ENCODE results near the gene MEIOC. TPM values are rescaled to one million over a fixed set of nuclear protein-coding genes. Genes with fewer than 3 reads are reported as not detected.
"Not testable (repeated sequence)": the region's sequence is repeated elsewhere in the genome, so short reads cannot be mapped to it uniquely, and the experiment has no call there.

Gene MEIOC
- 1 to 10 TPM; 1.7 to 3.5 (median 3.3) TPM for polyA plus RNA-seq (ENCODE audit: insufficient read length in 3 of 3)
- long read RNA-seq, donor 1, result 0 reads
- long read RNA-seq, donor 2, result 0 reads
- long read RNA-seq, donor 3, result 0 reads
- long read RNA-seq, donor 4, partial matches to known transcripts, result 13 of 13 reads
- long read RNA-seq, donor 4, other reads (novel, unspliced or antisense), result 0 of 13 reads
- long read RNA-seq, donor 5, partial matches to known transcripts, result 0 of 12 reads
- long read RNA-seq, donor 5, other reads (novel, unspliced or antisense), result 12 of 12 reads
- long read RNA-seq, donor 6, result 0 reads
- long read RNA-seq, donor 7, full-length matches to known transcripts, result 1 of 1 reads
- long read RNA-seq, donor 7, partial matches to known transcripts, result 0 of 1 reads
- long read RNA-seq, donor 7, other reads (novel, unspliced or antisense), result 0 of 1 reads
- long read RNA-seq, donor 8, result 0 reads
- long read RNA-seq, donor 9, result 0 reads
- long read RNA-seq, donor 10, result 0 reads
- long read RNA-seq, donor 11, full-length matches to known transcripts, result 1 of 1 reads
- long read RNA-seq, donor 11, partial matches to known transcripts, result 0 of 1 reads
- long read RNA-seq, donor 11, other reads (novel, unspliced or antisense), result 0 of 1 reads
- long read RNA-seq, donor 12, result 0 reads
- long read RNA-seq, donor 13, result 0 reads
- long read RNA-seq, donor 14, result 0 reads
- long read RNA-seq, donor 15, result 0 reads
- long read RNA-seq, donor 16, result 0 reads

GRCh38 chr17:44655983-44656710 lies at the start of gene MEIOC:
MEIOC (plus strand) TSS chr17:44656468; CDS start chr17:44656614, 146 bp downstream.
- peak; percentile 21 for DNase-seq

DNA sequence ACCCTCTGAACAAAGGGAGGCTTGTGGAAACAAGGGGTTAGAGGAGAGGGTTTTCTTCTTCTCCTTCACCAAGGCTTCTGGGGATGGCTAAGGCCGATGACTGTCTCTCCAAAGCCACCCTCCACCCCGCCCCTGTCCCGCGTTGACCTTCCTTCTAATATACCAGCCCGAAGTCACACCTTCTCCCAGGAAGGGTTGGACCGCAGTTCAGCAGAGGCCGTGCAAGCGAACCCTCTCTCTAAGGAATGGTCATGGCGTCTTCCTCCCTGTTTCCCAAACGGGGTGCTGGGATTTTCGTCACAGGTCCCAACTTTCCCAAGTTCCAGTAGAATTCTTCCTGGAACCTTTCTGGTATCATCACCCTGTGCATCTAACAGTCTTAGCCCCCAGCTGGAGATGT lies 49.6 kb upstream of the MEIOC start:
- no peak for DNase-seq

- peak; percentile 79 for DNase-seq
Measured at GRCh38 chr17:44607836-44608690, 48.2 kb upstream of the MEIOC start.

DNA sequence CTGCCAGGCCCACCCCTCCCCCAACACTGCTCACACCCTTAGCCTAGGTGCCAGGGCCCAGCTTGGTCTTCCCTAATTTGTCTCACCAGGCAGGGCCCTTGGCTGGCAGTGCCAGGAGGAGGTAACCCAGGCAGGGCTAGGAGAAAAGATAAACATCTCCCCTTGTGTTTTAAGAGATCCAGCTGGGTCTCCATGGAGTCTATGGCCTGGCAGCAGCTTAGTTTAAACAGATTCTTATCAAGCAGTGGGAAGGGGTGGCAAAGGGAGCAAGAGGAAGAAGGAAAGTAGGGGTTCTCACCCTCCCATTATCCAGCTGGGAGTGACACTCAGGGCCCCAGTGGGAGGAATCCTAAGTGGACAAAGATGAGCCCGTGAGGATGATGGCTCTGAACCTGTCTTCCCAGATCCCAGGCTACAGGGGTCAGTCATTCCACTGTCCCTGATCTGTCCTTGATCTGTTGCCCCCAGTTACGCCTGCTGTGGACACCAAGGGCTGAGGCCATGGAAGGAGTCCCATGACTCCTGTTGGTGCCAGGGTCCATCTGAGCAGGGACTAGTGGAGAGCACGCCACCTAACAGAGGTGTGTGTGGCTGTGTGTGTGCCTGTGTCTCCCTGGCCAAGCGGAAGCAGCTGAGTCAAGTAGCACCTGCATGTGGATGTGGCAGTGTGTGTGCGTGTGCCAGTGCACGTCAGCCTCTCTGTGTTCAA lies 47.4 kb upstream of the MEIOC start:
- no peak for DNase-seq

DNA sequence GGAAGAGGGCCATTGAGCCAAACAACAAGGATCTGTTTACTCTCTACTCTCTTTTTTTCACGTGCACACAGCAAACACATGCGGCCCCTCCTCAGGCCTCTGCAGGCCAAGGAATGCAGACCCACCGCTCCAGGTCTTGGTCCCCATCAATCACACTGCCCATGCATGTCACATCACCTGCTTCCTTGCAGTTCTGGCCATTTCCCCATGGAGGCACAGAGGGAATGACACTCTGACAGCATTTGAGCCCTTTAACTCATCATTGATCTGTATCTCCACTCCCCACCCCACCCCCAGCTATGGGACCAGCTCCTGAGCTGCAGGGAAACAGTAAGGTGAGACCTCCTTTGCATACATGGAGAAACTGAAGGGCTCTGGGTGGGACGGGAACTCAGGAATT lies 45.9 kb upstream of the MEIOC start:
- DNase-seq, result peak; percentile 50

- no peak for DNase-seq
Measured at GRCh38 chr17:44610871-44611270, 45.4 kb upstream of the MEIOC start.

GRCh38 chr17:44614862-44615261 lies 41.4 kb upstream of the MEIOC start:
- DNase-seq, result no peak

DNA sequence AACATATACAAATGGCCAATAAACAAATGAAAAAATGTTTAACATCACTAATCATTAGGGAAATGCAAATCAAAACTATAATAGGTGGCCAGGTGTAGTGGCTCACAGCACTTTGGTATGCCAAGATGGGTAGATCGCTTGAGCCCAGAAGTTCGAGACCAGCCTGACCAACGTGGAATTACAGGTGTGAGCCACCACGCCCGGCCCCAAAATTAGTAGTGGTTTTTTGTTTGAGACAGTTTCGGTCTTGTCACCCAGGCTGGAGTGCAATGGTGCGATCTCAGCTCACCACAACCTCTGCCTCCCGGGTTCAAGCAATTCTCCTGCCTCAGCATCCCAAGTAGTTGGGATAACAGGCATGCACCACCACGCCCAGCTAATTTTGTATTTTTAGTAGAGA lies 37.6 kb upstream of the MEIOC start:
- DNase-seq, result not testable (repeated sequence)

GRCh38 chr17:44623070-44623725 lies 33.1 kb upstream of the MEIOC start:
- no peak for DNase-seq

DNA sequence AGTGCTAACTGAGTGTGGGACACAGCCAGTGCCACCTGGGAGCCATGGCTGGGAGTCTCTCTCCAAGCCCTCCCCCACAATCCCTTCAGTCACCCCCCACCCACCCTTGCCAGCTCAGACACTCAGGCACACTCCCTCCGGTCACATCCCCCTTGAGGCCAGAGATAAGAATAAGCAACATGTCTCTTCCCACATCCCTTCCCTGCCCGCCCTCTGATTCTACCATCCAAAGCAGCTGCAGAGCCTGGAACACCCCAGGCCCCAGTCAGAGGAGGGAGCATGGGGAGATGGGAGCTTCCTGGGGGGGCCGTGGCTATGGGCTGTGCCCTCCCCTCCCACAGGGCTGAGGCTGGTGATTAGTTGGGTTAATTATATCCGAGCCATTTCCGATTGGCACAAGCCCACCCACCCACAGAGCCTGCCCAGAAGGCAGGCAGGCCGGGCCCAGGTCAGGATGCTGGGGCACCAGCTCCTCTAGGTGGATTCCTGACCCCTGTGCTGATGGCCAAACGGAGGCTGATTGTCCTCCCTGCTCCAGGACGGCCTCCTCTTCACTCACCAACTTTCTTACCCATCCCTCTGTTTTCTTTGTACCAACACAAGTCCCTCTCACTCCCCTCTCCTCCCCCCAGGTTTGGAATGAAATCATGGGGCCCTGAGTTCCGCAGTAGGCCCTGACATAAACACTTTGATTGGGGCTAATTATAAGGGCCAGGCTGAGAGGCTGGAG lies 28.6 kb upstream of the MEIOC start:
- no peak for DNase-seq

DNA sequence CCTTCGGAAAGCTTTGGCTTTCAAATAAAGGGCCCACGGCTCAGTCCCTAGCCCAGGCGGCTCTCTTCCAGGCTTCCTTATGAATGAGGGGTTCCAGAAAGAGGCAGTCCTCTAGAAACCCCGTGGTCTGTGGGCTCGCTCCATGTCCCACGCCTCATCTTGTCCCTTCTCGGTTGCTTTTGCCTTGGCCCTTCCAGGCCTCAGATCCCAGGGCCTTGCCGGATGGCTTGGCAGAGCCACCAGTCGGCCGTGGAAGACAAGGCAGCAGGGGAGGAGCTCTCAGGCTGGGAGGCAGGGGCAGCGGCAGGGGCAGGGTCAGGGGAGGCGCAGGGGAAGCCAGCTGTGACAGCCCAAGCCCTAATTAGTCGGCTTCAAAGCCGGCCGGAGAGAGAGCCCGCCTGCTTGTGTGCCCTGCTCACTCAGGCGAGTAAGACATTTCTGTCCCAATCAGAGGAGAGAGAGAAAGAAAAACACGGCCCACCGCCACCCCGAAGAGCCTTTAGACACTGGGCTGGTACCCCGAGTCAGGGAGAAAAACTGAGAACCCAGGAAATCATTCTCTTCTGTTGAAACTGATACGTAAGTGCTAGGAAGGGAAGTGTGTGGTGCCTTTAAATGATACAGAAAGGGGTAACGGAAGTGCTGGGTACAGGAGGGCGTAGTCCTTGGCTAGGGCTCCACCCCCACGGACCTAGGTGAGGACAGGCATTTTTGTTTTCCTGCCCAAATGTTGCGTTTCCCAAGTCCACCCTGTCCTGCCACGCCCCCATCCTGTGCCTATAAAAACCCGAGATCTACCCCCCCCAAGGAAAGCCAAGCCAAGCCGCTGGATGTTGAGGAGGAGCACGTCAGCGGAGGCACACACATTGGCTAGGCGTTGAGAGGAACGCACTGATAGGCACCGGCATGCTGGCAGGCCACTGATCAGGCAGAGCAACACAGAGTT lies 27.8 kb upstream of the MEIOC start:
- peak; percentile 91 for DNase-seq

GRCh38 chr17:44629314-44629713 lies 27.0 kb upstream of the MEIOC start:
- DNase-seq, result no peak

- DNase-seq, result no peak
Measured at GRCh38 chr17:44630703-44631102, 25.6 kb upstream of the MEIOC start.

DNA sequence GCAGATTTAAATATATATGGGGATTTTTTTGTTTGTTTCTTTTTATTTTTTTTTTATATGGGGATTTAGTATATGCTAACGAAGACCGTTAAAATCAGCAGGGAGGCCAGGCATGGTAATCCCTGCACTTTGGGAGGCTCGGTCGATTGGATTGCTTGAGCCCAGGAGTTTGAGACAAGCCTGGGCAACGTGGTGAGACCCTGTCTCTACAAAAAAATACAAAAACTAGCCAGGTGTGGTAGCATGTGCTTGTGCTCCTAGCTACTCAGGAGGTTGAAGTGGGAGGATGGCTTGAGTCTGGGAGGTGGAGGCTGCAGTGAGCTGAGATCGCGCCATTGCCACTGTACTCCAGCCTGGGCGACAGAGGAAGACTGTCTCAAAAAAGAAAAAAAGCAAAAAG lies 22.3 kb upstream of the MEIOC start:
- no peak for DNase-seq

GRCh38 chr17:44634401-44634800 lies 21.9 kb upstream of the MEIOC start:
- not testable (repeated sequence) for DNase-seq

GRCh38 chr17:44636562-44636961 lies 19.7 kb upstream of the MEIOC start:
- DNase-seq, result no peak

- DNase-seq, result no peak
Measured at GRCh38 chr17:44637066-44637465, 19.2 kb upstream of the MEIOC start.

DNA sequence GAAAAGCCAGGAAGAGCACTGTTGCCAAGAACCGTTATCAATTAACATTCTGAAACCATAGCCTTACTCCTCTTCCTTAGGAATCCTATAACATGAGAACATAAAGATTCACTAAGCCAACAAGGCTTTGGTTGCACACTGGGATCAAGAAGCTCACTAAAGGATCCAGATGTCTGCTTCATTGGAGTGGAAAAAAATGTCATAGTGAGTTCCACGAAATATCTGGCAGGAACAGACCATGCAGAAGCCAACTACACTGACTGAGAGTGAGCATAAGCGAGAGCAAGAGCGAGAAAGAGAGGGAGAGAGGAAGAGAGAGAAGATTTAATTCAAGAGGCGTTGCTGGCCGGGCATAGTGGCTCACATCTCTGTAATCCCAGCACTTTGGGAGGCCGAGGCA lies 13.4 kb upstream of the MEIOC start:
- DNase-seq, result no peak

DNA sequence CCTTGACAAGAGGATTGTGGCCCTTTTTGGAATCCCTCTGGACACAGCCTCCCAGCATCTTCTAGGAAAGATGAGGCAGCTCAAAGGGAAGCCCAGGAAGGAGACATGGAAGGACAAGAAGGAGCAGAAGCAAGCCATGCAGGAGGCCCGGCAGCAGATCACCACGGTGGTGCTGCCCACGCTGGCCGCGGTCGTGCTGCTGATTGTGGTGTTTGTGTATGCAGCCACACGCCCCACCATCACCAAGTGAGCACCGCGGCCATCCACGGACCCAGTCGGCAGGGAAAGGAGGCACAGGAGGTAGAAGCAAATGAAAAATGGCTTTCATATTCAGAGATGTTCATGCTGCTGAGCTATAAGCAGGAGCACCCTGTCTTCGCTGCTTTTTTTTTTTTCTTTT lies 10.9 kb upstream of the MEIOC start:
- no peak for DNase-seq
